IPS-NIHi7 (cell line): ENCODE data around the gene NUP98.
"Not testable (repeated sequence)": the region's sequence is repeated elsewhere in the genome, so short reads cannot be mapped to it uniquely, and the experiment has no call there.

Source experiments
- DNase-seq: peaks from one replicate; pipeline ENCODE4 v3.0.0; 2012; ENCODE audit warnings: mixed read lengths; ENCODE audit errors: extremely low spot score

NUP98 gene

DNA sequence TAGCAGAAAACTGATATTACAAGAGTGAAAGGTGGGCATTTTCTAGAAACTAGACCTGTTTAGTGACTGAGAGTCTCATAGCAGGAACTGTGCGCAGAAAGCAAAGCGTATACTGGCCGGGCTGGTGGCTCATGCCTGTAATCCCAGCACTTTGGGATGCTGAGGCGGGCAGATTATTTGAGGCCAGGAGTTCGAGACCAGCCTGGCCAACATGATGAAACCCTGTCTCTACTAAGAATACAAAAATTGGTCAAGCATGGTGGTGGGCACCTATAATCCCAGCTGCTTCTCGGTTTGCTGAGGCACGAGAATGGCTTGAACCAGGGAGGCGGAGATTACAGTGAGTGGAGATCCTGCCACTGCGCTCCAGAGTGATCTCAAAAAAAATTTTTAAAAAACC is 1.8 kb upstream of the NUP98 start:
- no peak for DNase-seq

DNA sequence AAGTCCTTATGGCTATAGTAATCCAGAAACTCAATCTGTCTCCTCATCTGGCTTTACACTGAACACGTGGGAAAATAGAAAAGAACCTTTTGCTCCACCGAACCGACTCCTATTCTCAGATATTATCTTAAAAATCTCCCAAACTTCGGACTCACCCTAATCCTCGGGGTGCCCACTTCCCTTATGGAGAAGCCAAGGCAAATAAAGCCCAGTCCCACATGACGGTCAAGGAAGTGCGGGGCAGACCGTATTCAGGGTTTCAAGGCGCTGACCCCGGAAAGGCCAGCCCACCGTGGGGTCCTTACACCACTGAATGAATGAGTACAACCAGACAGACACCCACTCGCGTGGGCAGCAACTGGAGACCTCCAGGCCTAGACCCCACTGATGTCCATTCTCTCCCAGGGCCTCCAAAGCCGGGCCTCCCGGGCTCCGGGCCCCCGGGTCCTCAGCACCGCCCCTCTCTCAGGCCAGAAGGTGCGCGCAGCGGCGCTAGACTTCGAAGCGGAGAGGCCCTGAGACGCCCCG is 489 bp downstream of the NUP98 start:
- DNase-seq, result peak; percentile 64

DNA sequence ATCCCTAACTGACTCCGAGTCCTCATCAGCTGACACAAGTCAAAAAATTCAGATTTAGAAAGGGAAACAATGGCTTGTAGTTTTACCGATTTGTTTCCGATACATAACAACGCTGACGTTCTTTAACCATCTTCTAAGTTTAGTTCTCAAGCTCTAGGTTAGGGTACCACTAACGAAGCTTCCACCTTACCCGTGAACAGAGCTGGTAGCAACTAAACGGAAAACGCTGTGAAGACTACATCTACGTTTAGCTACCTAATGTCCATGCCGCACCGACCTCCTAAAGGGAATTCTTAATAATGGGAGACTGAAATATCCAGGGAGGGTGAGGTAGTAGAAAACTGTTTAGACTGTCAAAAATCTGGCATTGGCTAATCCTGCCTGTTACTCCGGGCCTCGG is 1.0 kb downstream of the NUP98 start:
- DNase-seq, result no peak

DNA sequence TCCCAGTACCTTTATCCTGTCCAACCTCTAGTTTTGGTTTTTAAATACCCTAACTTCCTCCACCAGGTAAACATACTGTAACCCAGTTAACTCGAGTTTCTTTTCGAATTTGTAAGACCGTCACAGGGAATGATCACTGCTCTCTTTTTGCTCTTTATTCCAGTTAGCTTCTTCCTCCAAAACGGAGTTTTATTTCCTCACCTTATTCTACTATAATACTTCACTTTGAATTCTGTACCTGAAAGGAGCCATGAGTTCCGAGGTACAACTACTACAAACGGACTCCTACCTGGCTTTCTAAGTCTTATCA is 1.4 kb downstream of the NUP98 start:
- no peak for DNase-seq

DNA sequence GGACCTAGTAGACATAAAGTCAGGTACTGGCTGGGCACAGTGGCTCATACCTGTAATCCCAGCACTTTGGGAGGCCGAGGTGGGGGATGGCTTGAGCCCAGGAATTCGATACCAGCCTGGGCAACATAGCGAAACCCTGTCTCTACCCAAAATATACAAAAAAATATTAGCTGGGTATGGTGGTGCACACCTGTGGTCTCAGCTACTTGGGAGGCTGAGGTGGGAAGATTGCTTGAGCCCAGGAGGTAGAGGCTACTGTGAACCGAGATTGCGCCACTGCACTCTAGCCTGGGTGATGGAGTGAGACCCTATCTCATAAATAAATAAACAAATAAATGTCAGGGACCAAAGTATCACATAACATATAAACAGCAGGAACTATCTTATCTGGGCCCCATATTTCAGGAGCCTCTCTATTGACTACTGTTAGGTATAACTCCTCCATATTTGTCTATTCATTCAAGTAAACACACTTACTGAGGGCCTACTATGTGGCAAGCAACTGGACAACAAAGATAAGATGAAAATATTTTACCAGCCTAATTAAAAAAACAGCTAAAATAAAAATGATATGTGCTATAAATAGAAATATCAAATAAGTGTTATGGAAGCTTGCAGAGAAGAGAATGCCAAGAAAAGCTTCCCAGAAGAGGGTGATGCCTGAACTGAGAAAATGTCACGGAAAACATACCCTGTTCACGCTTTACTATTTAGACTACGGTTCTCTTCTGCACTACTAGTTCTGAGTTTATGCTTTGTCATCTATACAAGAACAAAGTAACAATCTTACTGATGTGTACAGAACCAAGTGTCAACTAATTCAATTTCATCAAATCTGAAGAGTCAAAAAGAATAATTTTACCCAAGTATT is 2.0 kb downstream of the NUP98 start:
- no peak for DNase-seq

DNA sequence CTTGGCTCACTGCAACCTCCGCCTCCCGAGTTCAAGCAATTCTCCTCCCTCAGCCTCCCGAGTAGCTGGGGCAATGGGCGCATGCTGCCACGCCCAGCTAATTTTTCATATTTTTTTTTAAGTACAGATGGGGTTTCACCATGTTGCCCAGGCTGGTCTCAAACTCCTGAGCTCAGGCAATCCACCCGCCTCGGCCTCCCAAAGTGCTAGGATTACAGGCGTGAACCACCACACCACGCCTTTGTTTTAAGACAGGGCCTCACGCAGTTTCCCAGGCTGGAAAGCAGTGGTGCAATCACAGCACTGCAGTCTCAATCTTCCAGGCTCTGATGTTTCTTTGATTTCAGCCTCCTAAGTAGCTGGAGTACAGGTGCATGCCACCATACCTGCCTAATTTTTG is 3.0 kb downstream of the NUP98 start:
- DNase-seq, result not testable (repeated sequence)

DNA sequence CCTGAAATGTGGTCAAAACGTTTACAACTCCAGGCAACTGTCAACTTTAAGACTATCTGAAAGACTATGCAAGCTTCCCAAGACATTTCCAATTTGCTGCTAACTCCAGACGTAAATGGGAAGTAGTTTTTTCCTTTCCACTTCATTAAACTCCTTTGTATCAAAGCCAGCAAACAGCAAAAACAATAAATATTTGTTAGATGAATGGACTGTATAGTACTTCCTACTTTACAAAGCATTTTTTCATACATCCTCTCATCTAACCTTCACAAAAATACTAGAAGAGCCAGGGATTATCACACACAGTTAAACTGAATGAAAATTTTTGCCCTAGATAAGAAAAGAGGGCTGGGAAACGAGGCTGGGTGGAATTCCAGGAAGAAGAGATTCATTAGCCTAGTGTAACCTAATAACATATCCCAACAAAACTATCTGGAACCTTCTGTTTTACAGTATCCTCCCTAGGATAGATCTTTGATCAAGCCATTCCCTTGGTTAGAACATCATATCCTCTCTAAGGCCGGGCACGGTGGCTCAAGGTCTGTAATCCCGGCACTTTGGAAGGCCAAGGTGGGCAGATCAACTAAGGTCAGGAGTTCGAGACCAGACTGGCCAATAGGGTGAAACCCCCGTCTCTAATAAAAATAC is 10.4 kb downstream of the NUP98 start:
- no peak for DNase-seq

DNA sequence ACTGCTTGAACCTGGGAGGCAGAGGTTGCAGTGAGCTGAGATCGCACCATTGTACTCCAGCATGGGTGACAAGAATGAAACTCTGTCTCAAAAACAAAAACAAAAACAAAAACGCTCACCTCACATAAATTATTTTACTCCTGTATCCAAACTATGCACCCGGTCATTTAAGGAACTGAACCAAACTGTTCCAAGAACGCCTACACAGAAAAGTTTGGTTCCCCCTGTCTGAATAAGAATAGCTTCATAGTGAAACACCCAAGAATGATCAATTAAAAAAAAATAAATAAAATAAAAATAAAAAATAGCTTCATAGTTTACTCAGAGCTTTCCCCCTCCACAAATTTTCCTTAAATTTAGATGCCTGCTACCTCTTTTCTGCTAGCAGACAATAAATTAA is 13.7 kb downstream of the NUP98 start:
- DNase-seq, result no peak

DNA sequence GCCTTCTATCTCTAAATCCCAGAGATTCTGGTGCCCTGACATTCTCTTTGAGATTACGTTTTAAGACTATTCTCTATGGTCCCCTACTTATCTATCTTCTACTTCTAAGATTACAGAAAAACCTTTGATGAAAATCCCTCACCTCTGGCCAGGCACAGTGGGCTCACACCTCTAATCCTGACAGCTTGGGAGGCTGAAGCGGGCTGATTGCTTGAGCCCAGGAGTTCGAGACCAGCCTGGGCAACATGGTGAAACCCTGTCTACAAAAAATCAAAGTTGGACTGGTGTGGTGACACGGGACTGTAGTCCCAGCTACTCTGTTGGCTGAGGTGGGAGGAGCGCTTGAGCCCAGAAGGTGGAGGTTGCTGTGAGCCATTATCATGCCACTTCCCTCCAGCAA is 14.4 kb downstream of the NUP98 start:
- DNase-seq, result no peak

DNA sequence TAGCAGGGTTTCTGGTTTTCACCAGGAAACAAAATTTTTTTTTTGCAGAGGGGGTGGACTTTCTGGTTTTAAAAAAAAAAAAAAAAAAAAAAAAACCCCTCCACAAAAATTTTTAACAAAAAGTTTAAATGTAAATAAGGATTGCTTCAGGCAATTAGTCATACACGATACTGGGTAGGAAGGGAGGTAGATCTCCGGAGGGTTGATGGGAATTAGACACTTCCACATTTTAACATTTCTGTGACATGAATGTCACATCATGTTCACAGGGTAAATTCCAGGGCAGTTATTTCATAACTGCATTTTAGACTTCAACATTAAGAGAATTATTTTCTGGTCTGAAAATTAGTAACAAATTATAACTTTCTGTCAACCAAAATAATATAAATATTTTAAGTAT is 15.9 kb downstream of the NUP98 start:
- DNase-seq, result no peak

DNA sequence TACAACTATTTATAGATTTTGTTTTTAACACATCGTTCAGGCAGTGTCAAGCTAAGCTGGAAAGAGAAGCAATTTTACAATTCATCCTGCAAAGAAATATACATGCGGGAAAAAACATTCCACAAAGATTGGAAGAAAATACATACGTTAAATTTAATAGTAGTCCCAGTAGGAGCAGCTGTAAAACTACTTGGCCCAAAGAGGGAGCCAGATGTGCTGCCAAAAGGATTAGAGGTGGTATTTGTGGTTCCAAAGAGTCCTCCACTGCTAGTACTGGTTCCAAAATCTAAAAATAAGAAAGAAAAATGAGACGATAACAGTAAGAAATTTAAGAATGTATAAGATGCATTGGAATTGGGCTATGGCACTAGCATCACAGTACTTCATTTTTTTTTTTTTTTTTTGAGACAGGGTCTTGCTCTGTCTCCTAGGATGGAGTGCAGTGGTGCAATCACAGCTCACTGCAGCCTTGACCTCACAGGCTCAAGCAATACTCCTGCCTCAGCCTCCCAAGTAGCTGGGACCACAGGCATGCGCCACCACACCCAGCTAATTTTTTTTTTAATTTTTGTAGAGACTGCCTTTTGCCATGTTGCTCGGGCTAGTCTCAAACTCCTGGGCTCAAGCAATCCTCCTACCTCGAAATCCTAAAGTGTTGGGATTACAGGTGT is 21.5 kb downstream of the NUP98 start:
- DNase-seq, result no peak

DNA sequence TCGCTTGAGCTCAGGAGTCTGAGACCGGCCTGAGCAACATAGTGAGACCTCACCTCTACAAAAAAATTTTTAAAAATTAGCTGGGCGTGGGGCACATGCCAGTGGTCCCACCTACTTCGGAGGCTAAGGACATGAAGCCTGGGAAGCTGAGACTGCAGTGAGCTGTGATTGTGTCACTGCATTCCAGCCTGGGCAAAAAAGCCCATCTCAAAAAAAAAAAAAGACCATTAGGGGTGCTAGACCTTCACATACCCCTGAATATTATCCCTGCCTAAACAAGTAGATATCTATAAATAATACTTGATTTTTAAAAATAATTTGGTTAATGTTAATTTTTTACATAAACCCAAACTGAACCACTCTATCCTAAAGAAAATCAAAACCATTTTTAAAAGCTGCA is 24.2 kb downstream of the NUP98 start:
- no peak for DNase-seq

DNA sequence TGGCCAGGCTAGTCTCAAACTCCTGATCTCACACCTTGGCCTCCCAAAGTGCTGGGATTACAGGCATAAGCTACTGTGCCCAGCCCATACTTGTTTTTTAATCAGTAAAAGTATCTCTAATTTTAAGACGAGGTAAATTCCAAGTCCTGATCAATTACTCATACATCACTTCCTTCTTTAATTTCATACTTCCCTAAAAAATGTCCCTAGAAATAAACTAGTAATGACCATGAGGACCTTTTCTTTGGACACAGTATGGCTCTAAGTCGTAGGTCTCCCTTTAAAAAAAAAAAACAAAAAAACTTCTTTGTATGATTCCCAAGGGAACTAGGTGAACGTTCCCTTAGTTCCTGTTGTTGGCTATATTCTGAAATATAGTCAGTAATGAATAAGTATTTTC is 29.8 kb downstream of the NUP98 start:
- no peak for DNase-seq

DNA sequence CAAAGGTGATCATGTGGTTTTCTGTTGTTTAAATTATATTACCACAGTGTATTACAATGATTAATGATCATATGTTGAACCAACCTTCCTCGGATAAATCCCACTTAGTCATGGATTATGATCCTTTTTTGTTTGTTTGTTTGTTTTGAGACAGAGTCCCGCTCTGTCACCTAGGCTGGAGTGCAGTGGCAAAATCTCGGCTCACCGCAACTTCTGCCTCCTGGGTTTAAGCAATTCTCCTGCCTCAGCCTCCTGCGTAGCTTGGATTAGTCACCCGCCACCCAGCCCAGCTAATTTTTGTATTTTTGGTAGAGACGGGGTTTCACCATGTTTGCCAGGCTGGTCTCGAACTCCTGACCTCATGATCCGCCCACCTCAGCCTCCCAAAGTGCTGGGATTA is 30.5 kb downstream of the NUP98 start:
- DNase-seq, result not testable (repeated sequence)

DNA sequence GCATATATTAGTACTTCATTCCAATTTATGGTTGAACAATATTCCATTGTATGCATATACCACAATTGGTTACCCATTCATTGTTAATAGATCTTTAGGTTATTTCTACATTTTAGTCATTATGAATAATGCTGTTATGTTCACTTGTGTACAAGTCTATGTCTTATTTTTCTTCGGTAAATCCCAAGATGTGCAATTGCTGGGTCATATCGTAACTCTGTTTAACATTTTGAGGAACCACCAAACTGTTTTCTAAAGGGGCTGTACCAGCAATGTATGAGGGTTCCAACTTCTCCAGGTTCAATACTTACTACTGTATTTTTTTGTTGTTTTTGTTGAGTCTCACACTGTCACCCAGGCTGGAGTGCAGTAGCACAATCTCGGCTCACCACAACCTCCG is 33.1 kb downstream of the NUP98 start:
- no peak for DNase-seq

DNA sequence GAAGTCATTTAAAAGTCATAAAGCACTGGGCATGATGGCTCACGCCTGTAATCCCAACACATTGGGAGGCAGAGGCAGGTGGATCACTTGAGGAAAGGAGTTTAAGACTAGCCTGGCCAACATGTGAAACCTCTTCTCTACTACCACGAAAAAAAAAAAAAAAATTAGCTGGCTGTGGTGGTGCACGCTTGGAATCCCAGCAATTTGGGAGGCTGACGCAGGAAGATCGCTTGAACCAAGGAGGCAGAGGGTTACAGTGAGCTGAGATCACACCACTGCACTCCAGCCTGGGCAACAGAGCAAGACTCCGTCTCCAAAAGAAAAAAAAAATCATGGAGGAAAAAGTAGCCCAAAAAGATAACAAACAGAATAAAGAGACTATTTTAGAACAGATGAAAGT is 42.2 kb downstream of the NUP98 start:
- no peak for DNase-seq

DNA sequence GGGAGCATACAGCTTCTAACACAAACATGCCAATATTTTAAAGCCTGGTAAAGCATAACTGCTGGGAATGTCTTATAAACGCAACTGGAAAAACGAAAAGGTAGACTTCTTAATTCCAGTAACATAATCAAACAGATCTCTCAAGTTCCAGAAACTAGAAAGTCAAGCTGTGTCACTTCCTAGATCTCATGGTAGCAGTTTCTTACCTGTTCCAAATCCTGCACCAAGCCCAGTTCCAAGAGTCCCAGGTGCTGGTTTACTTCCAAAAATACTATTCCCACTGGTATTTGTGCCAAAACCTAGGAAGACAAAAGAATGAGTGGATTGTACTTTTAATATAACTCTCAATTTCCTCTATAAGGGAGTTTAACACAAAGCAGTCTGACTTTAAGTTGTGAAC is 44.2 kb downstream of the NUP98 start:
- no peak for DNase-seq

DNA sequence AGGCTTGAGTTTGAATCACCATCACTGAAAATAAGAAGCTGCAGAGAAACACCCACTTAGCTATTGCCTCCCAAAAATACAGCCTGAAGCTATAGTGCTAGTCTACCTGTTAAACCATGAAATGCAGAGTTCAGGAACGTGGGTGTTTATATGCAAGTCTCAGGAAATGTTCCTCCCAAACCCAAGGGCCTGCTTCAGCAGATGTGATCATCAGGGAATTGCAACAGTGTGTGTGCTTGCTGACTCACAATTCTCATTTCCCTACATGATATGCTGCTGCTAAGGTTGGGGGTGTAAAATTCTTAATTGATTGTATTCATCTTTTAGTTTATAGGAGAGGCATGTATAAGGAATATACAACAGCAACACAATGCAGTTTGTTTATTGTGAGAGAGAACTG is 49.6 kb downstream of the NUP98 start:
- DNase-seq, result no peak

DNA sequence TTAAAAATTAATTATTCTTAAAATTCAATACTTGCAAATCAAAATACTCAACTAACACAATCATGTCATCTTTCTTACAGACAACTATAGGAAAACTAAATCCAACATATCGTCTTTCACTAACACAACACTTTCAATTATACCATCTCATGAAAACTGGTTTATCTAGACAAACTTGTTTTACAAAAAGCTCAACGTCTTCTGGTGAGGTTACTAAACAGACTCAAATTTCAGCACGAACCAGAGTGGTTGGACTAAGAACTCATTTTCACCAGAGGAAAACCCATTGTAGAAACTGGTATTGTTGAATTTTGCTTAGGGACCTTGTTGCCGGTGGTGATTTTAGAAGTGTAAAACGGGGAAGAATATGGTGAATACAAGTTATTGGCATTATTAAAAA is 52.2 kb downstream of the NUP98 start:
- DNase-seq, result no peak

DNA sequence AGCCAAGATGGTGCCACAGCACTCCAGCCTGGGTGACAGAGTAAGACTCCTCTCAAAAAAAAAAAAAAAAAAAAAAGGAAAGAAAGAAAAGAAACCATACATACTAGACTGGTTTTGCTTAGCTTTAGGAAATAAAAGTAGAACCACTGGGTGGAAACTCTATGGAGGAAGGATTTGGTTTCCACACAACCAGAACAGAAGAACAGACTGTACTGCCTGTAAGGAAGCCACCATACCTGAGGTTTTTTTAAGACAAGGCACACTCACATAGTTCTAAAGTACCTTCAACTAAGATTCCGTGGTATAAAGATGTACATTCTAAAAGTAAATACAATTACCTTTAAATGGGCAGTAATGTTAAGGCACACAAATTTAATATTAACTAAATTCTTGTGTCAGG is 58.6 kb downstream of the NUP98 start:
- no peak for DNase-seq

DNA sequence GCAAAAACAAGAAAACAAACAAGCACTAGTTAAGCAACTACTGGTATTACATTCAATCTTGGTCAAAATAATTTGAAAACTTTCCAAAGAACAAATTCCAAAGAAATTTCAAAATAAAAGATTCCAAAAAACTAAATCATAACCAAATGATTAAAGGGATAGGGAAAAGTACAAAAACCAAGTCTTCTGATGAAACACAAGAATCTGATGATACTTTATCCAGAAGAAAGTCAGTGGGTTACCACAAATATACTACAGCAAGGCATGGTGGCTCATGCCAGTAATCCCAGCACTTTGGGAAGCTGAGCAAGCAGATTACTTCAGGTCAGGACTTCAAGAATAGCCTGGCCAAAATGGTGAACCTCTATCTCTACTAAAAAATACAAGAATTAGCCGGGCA is 59.1 kb downstream of the NUP98 start:
- no peak for DNase-seq

DNA sequence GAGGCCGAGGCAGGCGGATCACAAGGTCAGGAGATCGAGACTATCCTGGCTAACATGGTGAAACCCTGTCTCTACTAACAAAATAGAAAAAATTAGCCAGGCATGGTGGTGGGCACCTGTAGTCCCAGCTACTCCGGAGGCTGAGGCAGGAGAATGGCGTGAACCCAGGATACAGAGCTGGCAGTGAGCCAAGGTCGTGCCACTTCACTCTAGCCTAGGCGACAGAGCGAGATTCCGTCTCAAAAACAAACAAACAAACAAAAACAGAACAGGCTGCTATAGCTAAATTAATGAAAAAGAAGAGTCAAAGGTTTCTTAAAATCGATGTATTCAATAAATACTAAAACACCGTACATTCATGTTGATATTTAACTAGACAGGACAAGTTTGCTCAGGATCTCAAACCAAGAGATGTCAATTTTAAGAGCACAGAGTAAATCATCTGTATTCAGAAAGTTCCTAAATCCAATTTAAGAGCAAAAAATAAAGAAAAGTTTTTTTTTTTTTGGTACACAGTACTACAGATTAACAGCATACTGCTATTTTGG is 59.9 kb downstream of the NUP98 start:
- DNase-seq, result no peak

DNA sequence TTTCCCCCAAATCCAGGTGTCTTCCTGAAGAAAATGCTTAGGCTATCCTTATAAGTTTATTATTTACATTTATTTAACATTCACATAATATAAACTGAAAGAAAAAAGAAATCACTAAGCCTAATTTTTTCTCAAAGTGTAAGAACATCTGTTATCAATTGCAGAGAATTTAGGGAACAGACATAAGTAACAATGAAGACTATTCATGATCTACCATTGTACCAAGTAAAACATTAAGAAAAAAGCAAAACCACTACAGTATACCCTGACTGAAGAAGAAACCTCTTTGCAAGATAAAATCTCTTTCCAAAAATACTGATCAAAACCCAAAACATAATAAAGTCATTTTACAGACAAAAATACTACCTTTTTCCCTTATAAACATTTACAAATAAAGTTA is 60.5 kb downstream of the NUP98 start:
- no peak for DNase-seq
